Activated naive CD8-positive, alpha-beta T cell (primary cell): Measurements from ENCODE around the gene NSMF.
A peak's percentile ranks its signal among the peaks of the same experiment; 100 is the strongest.
"Not testable (repeated sequence)": the region's sequence is repeated elsewhere in the genome, so short reads cannot be mapped to it uniquely, and the experiment has no call there.

Experiments used
- H3K27ac Mint-ChIP-seq: one replicate; pipeline ENCODE4 v1.8.0; 2021; ENCODE audit warnings: mixed read lengths
- H3K27me3 Mint-ChIP-seq: one replicate; pipeline ENCODE4 v1.8.0; 2021; ENCODE audit warnings: mixed read lengths
- H3K36me3 Mint-ChIP-seq: one replicate; pipeline ENCODE4 v1.8.0; 2021; ENCODE audit warnings: mixed read lengths
- H3K4me1 Mint-ChIP-seq: one replicate; pipeline ENCODE4 v1.8.0; 2021; ENCODE audit warnings: low read depth, mixed read lengths
- H3K4me3 Mint-ChIP-seq: one replicate; pipeline ENCODE4 v1.8.0; 2021; ENCODE audit warnings: mild to moderate bottlenecking, mixed read lengths
- H3K9me3 Mint-ChIP-seq: one replicate; pipeline ENCODE4 v1.8.0; 2021; ENCODE audit warnings: low read depth, mixed read lengths

Gene NSMF

GRCh38 chr9:137411645-137412380 is 47.3 kb downstream of the NSMF start:
- Mint-ChIP-seq H3K4me3 (no peak overlapping the region), H3K4me1 (peaks cover 1% of the 10 kb centered on the region), H3K27ac (no peak overlapping the region), H3K36me3 (no peaks in the 10 kb centered on the region), H3K9me3 (no peaks in the 10 kb centered on the region), H3K27me3 (no peaks in the 10 kb centered on the region)

DNA sequence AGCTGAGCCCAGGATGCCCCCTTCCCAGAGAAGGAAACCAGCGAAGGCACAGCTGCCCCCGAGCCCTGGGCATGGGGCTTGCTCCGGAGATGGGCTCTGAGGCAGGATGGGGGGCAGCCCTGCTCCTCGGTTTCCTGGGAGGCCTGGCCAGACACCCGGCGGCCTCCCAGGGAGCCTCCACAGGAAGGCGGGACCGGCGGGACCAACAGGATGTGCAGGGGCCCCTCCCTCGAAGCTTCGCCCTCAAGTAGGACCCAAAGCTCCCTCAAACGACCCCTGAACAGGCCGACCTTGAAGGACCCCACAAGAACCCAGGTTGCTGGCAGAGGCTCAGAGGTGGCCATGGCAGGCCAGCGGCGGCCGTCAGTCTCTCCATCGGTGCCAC is 47.9 kb downstream of the NSMF start:
- Mint-ChIP-seq H3K9me3 (no peaks in the 10 kb centered on the region), H3K27ac (no peak overlapping the region), H3K36me3 (no peaks in the 10 kb centered on the region), H3K4me3 (no peak overlapping the region), H3K4me1 (peaks cover 1% of the 10 kb centered on the region), H3K27me3 (no peaks in the 10 kb centered on the region)

DNA sequence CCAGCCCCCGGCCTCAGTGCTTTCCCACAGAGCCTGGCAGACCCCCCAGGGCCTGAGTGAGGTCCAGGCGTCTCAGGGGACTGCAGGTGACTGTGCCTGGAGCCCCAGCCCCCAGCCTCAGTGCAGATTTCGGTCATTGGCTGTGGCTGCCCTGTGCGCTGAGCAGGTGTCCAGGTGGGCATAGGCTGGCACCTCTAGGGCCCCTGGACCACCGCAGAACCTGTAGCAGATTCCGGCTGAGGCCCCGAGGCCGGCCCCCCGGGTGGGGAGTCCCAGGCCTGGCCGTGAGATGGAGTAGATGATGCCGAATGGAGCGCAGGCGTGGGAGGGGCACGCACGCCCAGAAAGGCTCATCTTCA is 48.3 kb downstream of the NSMF start:
- H3K4me1 Mint-ChIP-seq = peaks cover 3% of the 10 kb centered on the region
- H3K36me3 Mint-ChIP-seq = no peaks in the 10 kb centered on the region
- H3K27me3 Mint-ChIP-seq = no peaks in the 10 kb centered on the region
- H3K9me3 Mint-ChIP-seq = no peaks in the 10 kb centered on the region
- H3K27ac Mint-ChIP-seq = no peak overlapping the region
- no peak overlapping the region for H3K4me3 Mint-ChIP-seq

DNA sequence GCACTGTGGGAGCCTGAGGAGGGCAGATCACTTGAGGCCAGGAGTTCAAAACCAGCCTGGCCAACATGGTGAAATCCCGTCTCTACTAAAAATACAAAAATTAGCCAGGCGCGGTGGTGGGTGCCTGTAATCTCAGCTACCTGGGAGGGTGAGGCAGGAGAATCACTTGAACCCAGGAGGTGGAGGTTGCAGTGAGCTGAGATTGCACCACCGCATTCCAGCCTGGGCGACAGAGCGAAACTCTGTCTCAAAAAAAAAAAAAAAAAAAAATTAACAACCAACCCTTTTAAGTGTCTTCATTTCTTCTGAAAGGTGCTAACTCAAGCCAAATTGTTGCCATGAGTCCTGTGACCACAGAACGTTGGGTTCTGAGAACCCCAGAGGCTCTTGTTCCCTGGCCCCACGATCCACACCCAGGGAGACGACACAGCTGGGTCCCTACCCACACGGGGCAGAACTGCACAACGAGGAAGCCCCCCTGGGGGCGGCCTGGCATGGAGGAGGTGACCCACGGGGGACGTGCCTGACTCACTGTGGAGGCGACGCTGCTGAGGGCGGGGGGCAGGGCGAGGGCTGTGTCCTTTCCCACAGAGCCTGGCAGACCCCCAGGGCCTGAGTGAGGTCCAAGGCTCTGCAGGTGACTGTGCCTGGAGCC is 48.8 kb downstream of the NSMF start:
- not testable (repeated sequence) for H3K9me3 Mint-ChIP-seq, H3K4me1 Mint-ChIP-seq, H3K27me3 Mint-ChIP-seq, H3K27ac Mint-ChIP-seq, H3K36me3 Mint-ChIP-seq
- H3K4me3 Mint-ChIP-seq = peak overlapping the region; percentile 42

DNA sequence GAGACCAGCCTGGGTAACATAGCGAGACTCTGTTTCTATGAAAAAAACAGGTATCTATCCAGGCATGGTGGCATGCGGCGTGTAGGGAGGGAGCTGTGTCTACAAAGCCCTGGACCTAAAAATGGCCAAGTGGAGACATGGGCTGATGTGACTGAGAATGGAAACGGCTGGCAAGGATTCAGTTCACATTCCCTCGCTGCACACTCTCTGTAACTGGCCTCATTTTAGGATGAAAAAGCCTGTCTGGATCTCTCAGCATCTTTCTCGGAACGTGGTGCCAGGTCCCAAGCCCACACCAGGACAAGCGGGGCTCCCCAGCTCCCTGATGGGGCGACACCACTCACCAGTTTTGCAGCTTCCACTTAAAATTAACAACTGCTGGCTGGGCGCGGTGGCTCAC is 49.6 kb downstream of the NSMF start:
- H3K27ac Mint-ChIP-seq = no peak overlapping the region
- no peak overlapping the region for H3K4me3 Mint-ChIP-seq
- peaks cover 3% of the 10 kb centered on the region for H3K4me1 Mint-ChIP-seq
- no peaks in the 10 kb centered on the region for H3K9me3 Mint-ChIP-seq
- no peaks in the 10 kb centered on the region for H3K27me3 Mint-ChIP-seq
- no peaks in the 10 kb centered on the region for H3K36me3 Mint-ChIP-seq

DNA sequence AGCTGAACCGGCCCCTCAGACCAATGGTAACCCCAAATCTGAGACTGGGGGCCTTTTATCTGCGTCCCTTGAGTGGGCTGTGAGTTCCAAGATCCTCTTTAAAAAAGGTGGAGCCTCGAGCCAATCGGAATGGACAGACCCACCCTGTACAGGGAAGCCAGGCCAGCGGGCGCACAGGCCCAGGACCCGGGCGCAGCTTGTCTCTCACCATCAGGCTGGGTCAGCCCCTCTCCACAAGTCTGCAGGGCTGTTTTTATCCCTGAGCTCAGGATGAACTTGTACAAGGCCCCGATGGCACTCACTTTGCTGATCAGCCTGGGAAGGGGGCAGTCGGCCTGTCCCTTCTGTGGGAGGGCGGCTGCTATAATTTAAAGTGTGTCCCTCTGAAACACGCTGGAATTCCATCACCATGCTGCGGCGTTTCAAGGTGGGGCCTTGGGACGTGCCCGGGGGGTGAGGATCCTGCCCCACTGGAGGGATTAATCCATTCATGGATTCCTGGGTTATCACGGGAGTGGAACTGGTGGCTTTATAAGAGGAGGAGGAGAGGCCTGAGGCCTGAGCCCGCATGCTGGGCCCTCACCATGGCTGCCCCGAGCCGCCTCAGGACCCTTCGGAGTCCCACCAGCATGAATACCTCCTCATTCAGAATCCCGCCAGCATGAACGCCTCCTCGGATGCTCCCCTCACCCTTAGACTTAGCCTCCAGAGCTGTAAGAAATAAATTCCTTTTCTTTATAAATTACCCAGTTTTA is 50.3 kb downstream of the NSMF start:
- Mint-ChIP-seq H3K4me3 (no peak overlapping the region), H3K27ac (no peak overlapping the region), H3K4me1 (peaks cover 3% of the 10 kb centered on the region), H3K27me3 (no peaks in the 10 kb centered on the region), H3K36me3 (no peaks in the 10 kb centered on the region), H3K9me3 (no peaks in the 10 kb centered on the region)

DNA sequence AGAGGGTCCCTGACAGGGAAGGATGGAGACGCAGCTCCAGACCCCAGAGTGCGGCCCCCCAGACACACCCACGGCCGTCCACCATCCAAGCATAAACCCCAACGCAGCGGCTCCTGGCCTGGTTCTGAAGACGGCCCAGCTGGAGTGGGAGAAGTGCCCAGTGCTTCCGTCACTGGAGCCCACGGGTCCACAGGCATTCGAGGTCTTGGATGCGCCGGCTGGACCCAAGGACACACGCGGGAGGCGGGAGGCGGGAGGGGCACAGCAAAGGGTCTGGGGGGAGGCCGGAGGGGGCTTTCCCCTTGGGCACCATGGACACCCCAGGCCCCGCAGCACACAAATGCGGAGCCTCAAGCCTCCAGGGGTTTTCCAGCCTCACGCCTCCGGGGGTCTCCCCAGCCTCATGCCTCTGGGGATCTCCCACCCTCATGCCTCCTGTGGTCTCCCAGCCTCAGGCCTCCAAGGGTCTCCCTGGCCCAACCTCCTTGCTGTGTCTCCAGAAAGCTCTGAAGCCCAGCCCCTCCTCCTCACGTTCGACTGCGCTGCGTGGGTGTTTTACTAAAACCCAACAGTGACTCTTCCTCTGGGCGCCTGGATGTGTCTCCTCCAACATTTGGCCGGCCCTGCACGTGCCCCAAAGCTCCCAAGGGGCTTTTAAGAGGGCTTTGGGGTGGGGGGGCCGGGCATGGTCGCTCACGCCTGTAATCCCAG is 51.4 kb downstream of the NSMF start:
- Mint-ChIP-seq H3K4me3 (no peak overlapping the region), H3K27ac (no peak overlapping the region), H3K27me3 (no peaks in the 10 kb centered on the region), H3K4me1 (peaks cover 3% of the 10 kb centered on the region), H3K9me3 (no peaks in the 10 kb centered on the region), H3K36me3 (no peaks in the 10 kb centered on the region)

DNA sequence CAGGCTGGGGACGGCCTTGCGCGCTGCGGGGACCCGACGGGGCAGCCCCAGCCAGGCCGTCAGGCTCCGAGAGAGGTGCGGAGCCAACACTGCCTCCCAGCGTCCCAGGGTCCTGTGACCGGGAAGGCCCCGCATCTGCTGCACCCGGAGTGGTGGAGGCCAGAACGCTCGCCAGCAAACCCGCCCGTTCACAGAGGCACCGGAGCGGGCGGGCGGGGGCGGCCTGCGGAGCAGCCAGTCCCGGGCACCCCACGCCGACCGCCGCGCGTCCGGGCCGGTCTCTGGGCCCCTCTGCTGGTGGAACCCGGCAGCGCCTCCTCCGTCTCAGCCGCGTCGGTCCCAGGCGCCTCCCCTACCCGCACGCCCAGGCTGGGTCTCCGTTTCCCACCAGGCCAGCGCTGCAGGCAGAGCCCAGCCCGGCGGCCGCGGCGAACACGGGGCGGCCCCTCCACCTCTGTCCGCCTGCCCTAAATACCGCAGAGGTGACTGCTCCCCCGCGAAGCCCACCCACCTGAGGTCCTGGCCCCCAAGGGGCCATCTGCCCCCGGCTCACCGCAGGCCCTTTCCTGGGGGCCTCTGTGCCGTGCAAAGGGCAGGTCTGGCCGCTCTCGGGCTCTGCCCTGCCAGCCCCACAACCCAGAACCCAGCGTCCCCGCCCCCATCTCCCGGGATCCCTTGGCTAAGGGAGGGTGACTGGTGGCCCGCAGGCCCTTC is 52.1 kb downstream of the NSMF start:
- H3K27ac Mint-ChIP-seq = no peak overlapping the region
- H3K9me3 Mint-ChIP-seq = no peaks in the 10 kb centered on the region
- H3K27me3 Mint-ChIP-seq = no peaks in the 10 kb centered on the region
- no peak overlapping the region for H3K4me3 Mint-ChIP-seq
- H3K36me3 Mint-ChIP-seq = peaks cover 6% of the 10 kb centered on the region
- peaks cover 3% of the 10 kb centered on the region for H3K4me1 Mint-ChIP-seq

GRCh38 chr9:137406085-137406760 is 52.9 kb downstream of the NSMF start:
- Mint-ChIP-seq H3K9me3 (no peaks in the 10 kb centered on the region), H3K4me3 (no peak overlapping the region), H3K4me1 (peaks cover 3% of the 10 kb centered on the region), H3K36me3 (peaks cover 6% of the 10 kb centered on the region), H3K27me3 (no peaks in the 10 kb centered on the region), H3K27ac (no peak overlapping the region)

DNA sequence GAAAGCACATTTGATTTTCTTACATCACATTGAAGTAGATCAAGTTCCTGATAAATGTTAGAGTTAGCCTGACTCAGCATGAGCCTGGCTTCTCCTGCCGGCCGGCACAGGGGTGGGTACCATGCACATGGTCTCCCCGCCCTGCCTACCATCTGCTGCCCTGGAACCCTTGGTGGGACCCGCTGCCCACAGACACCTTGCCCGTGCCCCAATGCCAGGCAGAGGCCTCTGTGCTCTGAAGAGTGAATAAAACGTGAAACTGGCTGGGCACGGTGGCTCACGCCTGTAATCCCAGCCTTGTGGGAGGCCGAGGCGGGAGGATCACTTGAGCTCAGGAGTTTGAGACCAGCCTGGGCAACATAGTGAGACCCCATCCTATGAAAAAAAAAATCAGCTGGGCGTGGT is 53.5 kb downstream of the NSMF start:
- no peaks in the 10 kb centered on the region for H3K9me3 Mint-ChIP-seq
- H3K4me1 Mint-ChIP-seq = peaks cover 3% of the 10 kb centered on the region
- H3K36me3 Mint-ChIP-seq = peaks cover 6% of the 10 kb centered on the region
- H3K27ac Mint-ChIP-seq = no peak overlapping the region
- H3K27me3 Mint-ChIP-seq = no peaks in the 10 kb centered on the region
- H3K4me3 Mint-ChIP-seq = no peak overlapping the region

DNA sequence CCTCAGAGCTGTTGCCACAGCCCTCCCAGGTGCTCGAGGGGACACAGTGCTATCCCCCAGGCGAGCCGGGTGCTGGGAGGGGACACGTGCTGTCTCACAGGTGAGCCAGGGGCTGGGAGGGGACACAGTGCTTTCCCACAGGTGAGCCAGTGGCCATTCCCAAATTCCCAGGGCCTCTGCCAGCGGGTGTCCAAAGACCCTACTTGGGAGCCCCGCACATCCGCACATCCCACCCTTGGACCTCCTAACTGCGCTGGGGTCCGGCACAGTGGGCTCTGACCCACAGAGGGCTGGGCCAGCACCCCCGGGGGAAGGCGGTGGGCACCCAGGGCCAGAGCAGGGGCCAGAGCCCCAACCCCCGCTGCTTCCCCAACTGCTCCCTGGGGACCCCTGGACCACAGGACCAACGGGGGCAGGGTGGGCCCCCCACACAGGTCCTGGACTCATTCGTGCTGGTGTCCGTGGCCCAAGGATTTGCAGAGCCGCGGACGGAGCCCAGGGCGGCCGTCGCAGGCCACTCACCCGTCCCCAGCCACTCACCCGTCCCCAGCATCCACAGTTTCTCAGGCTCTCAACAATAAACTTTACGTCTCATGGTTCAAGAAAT is 54.1 kb downstream of the NSMF start:
- Mint-ChIP-seq H3K27ac (no peak overlapping the region), H3K4me3 (no peak overlapping the region), H3K4me1 (peaks cover 2% of the 10 kb centered on the region), H3K36me3 (peaks cover 8% of the 10 kb centered on the region), H3K9me3 (no peaks in the 10 kb centered on the region), H3K27me3 (no peaks in the 10 kb centered on the region)

GRCh38 chr9:137403269-137403668 is 55.9 kb downstream of the NSMF start:
- H3K4me1 Mint-ChIP-seq = peaks cover 5% of the 10 kb centered on the region
- H3K36me3 Mint-ChIP-seq = peaks cover 11% of the 10 kb centered on the region
- no peak overlapping the region for H3K27ac Mint-ChIP-seq
- H3K27me3 Mint-ChIP-seq = no peaks in the 10 kb centered on the region
- H3K9me3 Mint-ChIP-seq = no peaks in the 10 kb centered on the region
- H3K4me3 Mint-ChIP-seq = no peak overlapping the region

DNA sequence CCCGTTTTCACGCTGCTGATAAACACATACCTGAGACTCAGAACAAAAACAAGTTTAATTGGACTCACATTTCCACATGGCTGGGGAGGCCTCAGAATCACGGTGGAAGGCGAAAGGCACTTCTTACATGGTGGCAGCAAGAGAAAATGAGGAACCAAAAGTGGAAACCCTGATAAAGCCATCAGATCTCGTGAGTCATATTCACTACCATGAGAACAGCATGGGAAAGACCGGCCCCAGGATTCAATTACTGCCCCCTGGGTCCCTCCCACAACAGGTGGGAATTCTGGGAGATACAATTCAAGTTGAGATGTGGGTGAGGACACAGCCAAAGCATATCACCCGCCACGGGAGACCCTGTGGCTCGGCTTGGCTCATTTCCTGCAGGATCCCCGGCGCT is 56.4 kb downstream of the NSMF start:
- H3K4me1 Mint-ChIP-seq = peaks cover 7% of the 10 kb centered on the region
- no peaks in the 10 kb centered on the region for H3K9me3 Mint-ChIP-seq
- peaks cover 13% of the 10 kb centered on the region for H3K36me3 Mint-ChIP-seq
- no peaks in the 10 kb centered on the region for H3K27me3 Mint-ChIP-seq
- no peak overlapping the region for H3K4me3 Mint-ChIP-seq
- H3K27ac Mint-ChIP-seq = no peak overlapping the region
